A549 (cell line): ENCODE results near the gene COLEC12. TPM values are rescaled to one million over a fixed set of nuclear protein-coding genes. Genes with fewer than 3 reads are reported as not detected.
"Not testable (repeated sequence)": the region's sequence is repeated elsewhere in the genome, so short reads cannot be mapped to it uniquely, and the experiment has no call there.

ENCODE experiments used
- ATAC-seq, 2 experiments: fragments of 200-7000 bp in 1 of 2; fragments of >200 bp in 1 of 2; cut with Nextera tagmentation in 1 of 2; cut with Tn5 transposase in 1 of 2; 3 replicates each; pipeline versions ENCODE4 v1.8.0 to v1.9.1; 2018 to 2020; ENCODE audit warnings: mild to moderate bottlenecking in 1 of 2, moderate library complexity in 1 of 2
- CTCF ChIA-PET: fragments of 300-600 bp; sonication (Branson Sonifier 250); formaldehyde crosslinking; extraction: SDS; loops from one replicate; lab custom pipeline; 2021; ENCODE audit warnings: antibody characterized with exemption, inconsistent platforms; lab: Yijun Ruan, JAX
- POLR2A ChIA-PET: fragments of 350-600 bp; formaldehyde crosslinking; extraction: SDS; loops from one replicate; lab custom pipeline; 2021; ENCODE audit warnings: antibody characterized with exemption, inconsistent platforms; lab: Yijun Ruan, JAX
- DNase-seq, 2 experiments: peaks; one replicate each; pipeline versions ENCODE4 v3.0.0 to v3.0.0-alpha.2; 2011 to 2016; ENCODE audit warnings: low read depth in 1 of 2, low spot score in 1 of 2
- FAIRE-seq: peaks from 2 replicates; lab custom pipeline; 2011; peaks lifted over from hg19 to GRCh38; lab: Jason Lieb, UNC
- H3K27ac ChIP-seq, 2 experiments: fragments of >200 bp; sonication (Bioruptor Twin); formaldehyde crosslinking; 3 replicates each; pipeline ENCODE4 v1.5.1; 2016 to 2017
- H3K4me1 ChIP-seq: fragments of >200 bp; sonication (Bioruptor Twin); formaldehyde crosslinking; 3 replicates; pipeline ENCODE4 v1.6.1; 2016
- H3K4me2 ChIP-seq: fragments of >200 bp; sonication (Bioruptor Twin); formaldehyde crosslinking; 3 replicates; pipeline ENCODE4 v1.6.1; 2016
- H3K4me3 ChIP-seq: fragments of >200 bp; sonication (Bioruptor Twin); formaldehyde crosslinking; 3 replicates; pipeline ENCODE4 v1.5.1; 2016
- H3K9me3 ChIP-seq: fragments of >200 bp; sonication (Bioruptor Twin); formaldehyde crosslinking; 3 replicates; pipeline ENCODE4 v1.6.1; 2016
- ELK1 ChIP-seq: fragments of 150-350 bp; IDR thresholded peaks from 2 replicates; pipeline ENCODE4 v1.6.1; 2014; ENCODE audit warnings: low read depth, mild to moderate bottlenecking, low read length
- ESRRA ChIP-seq: fragments of 150-350 bp; IDR thresholded peaks from 2 replicates; pipeline ENCODE4 v1.6.1; 2014; ENCODE audit warnings: mild to moderate bottlenecking, low read length, borderline replicate concordance
- FOSB ChIP-seq: fragments of 250-450 bp; sonication (Bioruptor Pico); IDR thresholded peaks from 2 replicates; pipeline ENCODE4 v1.5.0; 2020; ENCODE audit warnings: mild to moderate bottlenecking, moderate library complexity
- GATA3 ChIP-seq: IDR thresholded peaks from 2 replicates; pipeline ENCODE4 v1.6.1; 2012; ENCODE audit warnings: borderline replicate concordance
- HEYL ChIP-seq: fragments of 250-450 bp; sonication (Bioruptor Pico); IDR thresholded peaks from 2 replicates; pipeline ENCODE4 v1.8.0; 2021; ENCODE audit warnings: mild to moderate bottlenecking, moderate library complexity
- KDM5A ChIP-seq: fragments of 200-600 bp; sonication (generic); IDR thresholded peaks from 2 replicates; pipeline ENCODE4 v1.6.1; 2016; ENCODE audit warnings: antibody characterized with exemption, mild to moderate bottlenecking
- NFE2L2 ChIP-seq: fragments of 150-350 bp; conservative IDR thresholded peaks from 2 replicates; pipeline ENCODE4 v1.6.1; 2014; ENCODE audit warnings: low read length
- PHF8 ChIP-seq: fragments of 200-600 bp; sonication (generic); IDR thresholded peaks from 2 replicates; pipeline ENCODE4 v1.6.1; 2016; ENCODE audit warnings: low read depth, mild to moderate bottlenecking, antibody characterized with exemption, moderate library complexity, borderline replicate concordance
- REST ChIP-seq: fragments of 200-600 bp; sonication (generic); IDR thresholded peaks from 2 replicates; pipeline ENCODE4 v1.6.1; 2016; ENCODE audit warnings: antibody characterized with exemption, mild to moderate bottlenecking, moderate library complexity
- RFX5 ChIP-seq: fragments of 450-650 bp; IDR thresholded peaks from 2 replicates; pipeline ENCODE4 v1.7.1; 2014; ENCODE audit warnings: antibody characterized with exemption, mild to moderate bottlenecking, moderate library complexity
- ZFP36 ChIP-seq: fragments of 450-650 bp; IDR thresholded peaks from 2 replicates; pipeline ENCODE4 v1.6.1; 2014; ENCODE audit warnings: borderline replicate concordance; ENCODE audit not compliant: partially characterized antibody
- ZNF302 ChIP-seq: fragments of 250-450 bp; sonication (Bioruptor Pico); IDR thresholded peaks from 2 replicates; pipeline ENCODE4 v1.9.0; 2021; ENCODE audit warnings: inconsistent platforms, mild to moderate bottlenecking, moderate library complexity
- ZSCAN20 ChIP-seq: fragments of 250-450 bp; sonication (Bioruptor Pico); IDR thresholded peaks from 2 replicates; pipeline ENCODE4 v1.8.0; 2022; ENCODE audit warnings: mild to moderate bottlenecking, moderate library complexity
- WGBS: methylation state at CpG from one replicate; pipeline ENCODE4 v1.1.6; 2017; ENCODE audit errors: missing lambda C conversion rate; 5-methylcytosine and 5-hydroxymethylcytosine counted together
- polyA plus RNA-seq, 4 experiments: library from polyadenylated mRNA; depleted of rRNA in 3 of 4; stranded (reverse); fragments of >200 nt; fragmentation: RNase III in 1 of 4; extraction: RNeasy Plus Mini Kit Qiagen cat#74134 plus additional on column Dnase treatment in 1 of 4; gene quantifications; 2 replicates in 3 of 4; 3 replicates in 1 of 4; pipeline ENCODE4 v1.2.3, GENCODE V29; 2011 to 2017
- TF ChIP-seq, protein P1 (sequence below): fragments of 250-450 bp; sonication (Bioruptor Pico); IDR thresholded peaks from 2 replicates; pipeline ENCODE4 v1.5.0; 2020; ENCODE audit warnings: low read depth, mild to moderate bottlenecking, moderate library complexity

The COLEC12 gene
- polyA plus RNA-seq, 2 of the 4 experiments (the other 2 are of a cell fraction) = 0.01 TPM; not detected in 1

GRCh38 chr18:407191-407590, 93.3 kb downstream of the COLEC12 start (continued):
- TF ChIP-seq ELK1 = no peak

DNA sequence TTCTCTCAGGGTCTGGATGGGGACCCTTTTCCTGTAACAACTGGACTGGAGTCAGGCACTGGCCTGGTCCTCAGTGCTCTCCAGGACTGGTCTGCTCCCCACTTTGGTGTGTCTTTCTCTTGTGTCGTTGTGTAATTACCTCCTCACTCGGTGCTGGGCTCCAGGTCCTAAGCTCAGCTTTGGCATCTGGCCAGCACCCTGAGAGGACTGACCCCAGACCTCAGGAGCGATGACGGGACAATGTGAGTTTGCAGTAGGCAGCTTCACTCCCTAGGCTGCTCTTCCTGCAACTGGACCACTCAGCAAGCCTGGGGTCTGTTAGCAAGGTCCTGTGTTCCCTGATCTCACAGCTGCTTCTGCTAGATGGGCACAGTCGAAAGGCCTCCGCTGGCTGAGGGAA, 93.8 kb downstream of the COLEC12 start:
- Histone ChIP-seq H3K4me1 (no peaks in the 10 kb centered on the region), H3K4me3 (no peak overlapping the region), H3K27ac (no peak overlapping the region), H3K4me2 (no peak overlapping the region), H3K9me3 (no peaks in the 10 kb centered on the region)
- POLR2A ChIA-PET = no interaction called here
- no peak for TF ChIP-seq HEYL (CRISPR knock-in tag)
- no peak for TF ChIP-seq ZSCAN20 (CRISPR knock-in tag)
- TF ChIP-seq KDM5A = no peak
- 69% methylated on average over 5 of the region's 6 CpGs for WGBS
- ATAC-seq (no peak), DNase-seq (no peak), FAIRE-seq (no peak)
- CTCF ChIA-PET = no interaction called here

DNA sequence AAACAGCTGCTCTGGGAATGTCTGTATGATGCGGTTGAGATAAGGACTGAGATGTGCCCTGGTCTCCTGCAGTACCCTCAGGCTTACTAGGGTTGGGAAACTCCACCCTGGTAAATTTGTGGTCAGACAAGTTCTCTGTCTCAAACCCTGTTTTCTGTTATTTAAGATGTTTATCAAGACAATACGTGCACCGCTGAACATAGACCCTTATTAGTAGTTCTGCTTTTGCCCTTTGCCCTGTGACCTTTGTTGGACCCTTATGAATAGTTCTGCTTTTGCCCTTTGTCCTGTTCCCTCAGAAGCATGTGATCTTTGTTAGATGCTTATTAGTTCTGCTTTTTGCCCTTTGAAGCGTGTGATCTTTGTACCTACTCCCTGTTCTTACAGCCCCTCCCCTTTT, 95.5 kb downstream of the COLEC12 start:
- CTCF ChIA-PET, H3K4me3 ChIP-seq, DNase-seq, FAIRE-seq, ATAC-seq, H3K27ac ChIP-seq, H3K4me1 ChIP-seq, H3K4me2 ChIP-seq, POLR2A ChIA-PET, H3K9me3 ChIP-seq: not testable (repeated sequence)
- WGBS = 39% methylated on average over 4 of the region's 4 CpGs

GRCh38 chr18:404061-404636, 96.4 kb downstream of the COLEC12 start:
- ChIA-PET CTCF (no interaction called here), POLR2A (no interaction called here)
- no peak for TF ChIP-seq ZFP36
- no peak for TF ChIP-seq NFE2L2
- TF ChIP-seq PHF8 = no peak
- no peak for TF ChIP-seq REST
- TF ChIP-seq, protein P1, sequence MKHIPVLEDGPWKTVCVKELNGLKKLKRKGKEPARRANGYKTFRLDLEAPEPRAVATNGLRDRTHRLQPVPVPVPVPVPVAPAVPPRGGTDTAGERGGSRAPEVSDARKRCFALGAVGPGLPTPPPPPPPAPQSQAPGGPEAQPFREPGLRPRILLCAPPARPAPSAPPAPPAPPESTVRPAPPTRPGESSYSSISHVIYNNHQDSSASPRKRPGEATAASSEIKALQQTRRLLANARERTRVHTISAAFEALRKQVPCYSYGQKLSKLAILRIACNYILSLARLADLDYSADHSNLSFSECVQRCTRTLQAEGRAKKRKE (CRISPR knock-in tag) = no peak
- no peak for TF ChIP-seq ZNF302 (CRISPR knock-in tag)
- no peak for TF ChIP-seq GATA3
- TF ChIP-seq ESRRA = no peak
- no peak for TF ChIP-seq RFX5
- TF ChIP-seq FOSB (CRISPR knock-in tag) = no peak
- Histone ChIP-seq H3K4me3 (no peak overlapping the region), H3K4me2 (no peak overlapping the region), H3K27ac (no peak overlapping the region), H3K4me1 (no peaks in the 10 kb centered on the region), H3K9me3 (no peaks in the 10 kb centered on the region)
- FAIRE-seq (no peak), ATAC-seq (no peak), DNase-seq (no peak)
- WGBS = 62% methylated on average over 8 of the region's 8 CpGs
